GM10847 (cell line): ENCODE results near the gene SEPTIN5.

Source experiments
- POLR2A ChIP-seq: IDR thresholded peaks from 2 replicates; pipeline ENCODE4 v1.6.1; 2011; ENCODE audit not compliant: insufficient read length; ENCODE audit errors: extremely low read depth

SEPTIN5 gene

DNA sequence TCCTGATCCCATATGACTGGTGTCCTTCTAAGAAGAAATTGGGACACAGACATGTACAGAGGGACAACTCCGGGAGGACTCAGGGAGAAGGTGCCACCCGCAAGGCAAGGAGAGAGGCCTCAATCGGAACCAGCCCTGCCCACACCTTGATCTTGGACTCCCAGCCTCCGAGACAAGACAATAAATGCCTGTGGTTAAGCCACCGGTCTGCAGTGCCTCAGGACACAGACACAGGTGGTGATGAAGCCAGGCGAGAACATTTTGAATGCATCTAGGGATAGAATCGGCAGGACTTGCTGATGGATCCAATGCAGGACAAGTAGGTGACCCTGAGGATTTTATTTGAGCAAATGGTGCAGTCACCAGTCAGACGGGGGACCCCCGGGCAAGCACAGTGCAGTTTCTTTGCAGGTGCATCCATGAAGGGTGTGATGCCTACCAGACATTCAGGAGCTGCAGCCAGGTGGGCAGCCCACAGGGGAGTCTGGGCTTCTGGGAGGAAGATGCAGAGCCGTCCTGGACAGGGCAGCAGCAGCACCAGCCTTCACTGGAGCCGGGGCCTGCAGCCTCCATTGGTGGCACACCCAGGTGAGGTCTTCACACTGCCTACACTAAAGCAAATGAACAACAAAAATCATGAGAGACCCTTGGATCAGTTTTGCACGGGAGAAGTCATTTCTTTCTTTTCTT, 20.2 kb upstream of the SEPTIN5 start:
- no peak for TF ChIP-seq POLR2A

DNA sequence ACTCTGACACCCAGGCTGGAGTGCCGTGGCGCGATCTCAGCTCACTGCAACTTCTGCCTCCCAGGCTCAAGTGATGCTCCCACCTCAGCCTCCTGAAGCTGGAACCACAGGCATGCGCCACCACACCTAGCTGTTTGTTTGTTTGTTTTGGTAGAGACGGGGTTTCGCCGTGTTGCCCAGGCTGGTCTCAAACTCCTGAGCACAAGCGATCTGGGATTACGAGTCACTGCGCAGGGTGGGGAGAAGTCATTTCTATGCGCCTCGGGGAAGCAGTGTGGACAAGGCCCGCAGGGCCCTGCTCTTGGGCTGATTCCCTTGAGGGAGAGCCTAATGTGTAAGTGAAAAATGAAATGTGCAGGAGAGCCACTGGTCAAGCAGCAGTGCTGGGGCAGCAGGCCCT, 19.6 kb upstream of the SEPTIN5 start:
- no peak for TF ChIP-seq POLR2A

DNA sequence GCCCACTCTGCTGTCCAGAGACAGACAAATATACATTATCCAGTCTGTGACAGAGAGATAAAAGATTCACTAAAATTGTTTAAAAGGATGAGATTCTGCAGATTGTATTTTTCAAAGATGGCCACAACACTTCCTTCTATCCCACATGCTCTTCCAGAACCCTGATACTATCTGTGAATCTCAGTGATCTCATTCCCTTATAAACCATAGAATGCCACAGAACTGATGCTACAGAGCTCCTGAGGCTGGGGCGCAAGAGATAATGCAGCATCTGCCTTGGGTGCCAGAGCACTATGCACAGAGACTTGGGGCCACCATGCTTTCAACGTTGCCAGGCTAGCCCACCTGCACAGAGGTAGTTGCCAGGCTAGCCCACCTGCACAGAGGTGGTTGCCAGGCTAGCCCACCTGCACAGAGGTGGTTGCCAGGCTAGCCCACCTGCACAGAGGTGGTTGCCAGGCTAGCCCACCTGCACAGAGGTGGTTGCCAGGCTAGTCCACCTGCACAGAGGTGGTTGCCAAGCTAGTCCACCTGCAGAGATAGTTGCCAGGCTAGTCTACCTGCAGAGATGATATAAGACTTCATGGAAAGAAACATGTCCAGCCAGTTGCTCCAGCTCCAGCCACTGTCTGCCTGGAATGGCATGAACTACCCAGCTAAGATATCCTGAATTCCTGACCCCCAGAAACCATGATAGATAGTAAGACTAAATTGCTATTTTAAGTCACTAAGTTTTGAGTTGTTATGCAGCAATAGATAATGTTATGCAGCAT, 17.6 kb upstream of the SEPTIN5 start:
- TF ChIP-seq POLR2A, result no peak

DNA sequence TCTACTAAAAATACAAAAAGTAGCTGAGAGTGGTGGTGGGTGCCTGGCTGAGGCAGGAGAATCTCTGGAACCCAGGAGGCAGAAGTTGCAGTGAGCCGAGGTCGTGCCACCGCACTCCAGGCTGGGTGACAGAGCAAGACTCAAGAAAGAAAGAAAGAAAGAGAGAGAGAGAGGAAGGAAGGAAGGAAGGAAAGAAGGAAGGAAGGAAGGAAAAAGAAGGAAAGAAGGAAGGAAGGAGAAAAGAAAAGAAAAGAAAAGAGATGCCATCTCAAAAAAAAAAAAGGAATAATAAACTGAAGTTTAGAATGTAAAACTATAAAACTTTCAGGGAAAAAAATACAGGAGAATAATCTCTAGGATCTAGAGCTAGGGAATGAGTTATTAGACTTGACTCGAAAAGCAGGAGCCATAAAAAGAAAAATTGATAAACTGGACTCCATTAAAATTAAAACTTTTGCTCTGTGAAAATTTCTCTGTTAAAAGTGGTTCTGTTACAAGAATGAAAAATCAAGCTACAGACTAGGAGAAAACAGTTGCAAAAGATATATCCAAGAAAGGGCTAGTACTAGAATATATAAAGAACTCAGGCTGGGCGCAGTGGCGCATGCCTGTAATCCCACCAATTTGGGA, 13.4 kb upstream of the SEPTIN5 start:
- TF ChIP-seq POLR2A, result no peak

DNA sequence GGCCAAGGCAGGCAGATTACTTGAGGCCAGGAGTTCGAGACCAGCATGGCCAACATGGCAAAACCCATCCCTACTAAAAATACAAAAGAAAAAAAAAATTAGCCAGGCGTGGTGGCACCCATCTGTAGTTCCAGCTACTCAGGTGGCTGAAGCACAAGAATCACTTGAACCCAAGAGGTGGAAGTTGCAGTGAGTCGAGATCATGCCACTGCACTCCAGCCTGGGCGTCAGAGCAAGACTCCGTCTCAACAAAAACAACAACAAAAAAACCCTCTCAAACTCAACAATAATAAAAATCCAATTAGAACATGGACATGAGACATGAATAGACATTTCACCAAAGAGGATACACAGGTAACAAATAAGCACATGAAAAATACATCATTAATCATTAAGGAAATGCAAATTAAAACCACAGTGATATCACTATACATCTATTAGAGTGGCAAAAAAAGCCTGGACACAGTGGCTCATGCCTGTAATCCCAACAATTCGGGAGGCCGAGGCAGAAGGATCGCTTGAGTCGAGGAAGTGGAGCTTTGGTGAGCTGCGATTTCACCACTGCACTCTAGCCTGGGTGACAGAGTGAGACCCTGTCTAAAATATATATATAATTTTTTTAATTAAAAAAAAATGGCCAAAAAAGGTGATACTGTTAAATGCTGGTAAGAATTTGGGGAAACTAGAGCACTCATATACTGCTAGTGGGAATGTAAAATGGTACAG, 12.7 kb upstream of the SEPTIN5 start:
- no peak for TF ChIP-seq POLR2A

- TF ChIP-seq POLR2A, result no peak
Observed at GRCh38 chr22:19703869-19704268, 10.4 kb upstream of the SEPTIN5 start.

DNA sequence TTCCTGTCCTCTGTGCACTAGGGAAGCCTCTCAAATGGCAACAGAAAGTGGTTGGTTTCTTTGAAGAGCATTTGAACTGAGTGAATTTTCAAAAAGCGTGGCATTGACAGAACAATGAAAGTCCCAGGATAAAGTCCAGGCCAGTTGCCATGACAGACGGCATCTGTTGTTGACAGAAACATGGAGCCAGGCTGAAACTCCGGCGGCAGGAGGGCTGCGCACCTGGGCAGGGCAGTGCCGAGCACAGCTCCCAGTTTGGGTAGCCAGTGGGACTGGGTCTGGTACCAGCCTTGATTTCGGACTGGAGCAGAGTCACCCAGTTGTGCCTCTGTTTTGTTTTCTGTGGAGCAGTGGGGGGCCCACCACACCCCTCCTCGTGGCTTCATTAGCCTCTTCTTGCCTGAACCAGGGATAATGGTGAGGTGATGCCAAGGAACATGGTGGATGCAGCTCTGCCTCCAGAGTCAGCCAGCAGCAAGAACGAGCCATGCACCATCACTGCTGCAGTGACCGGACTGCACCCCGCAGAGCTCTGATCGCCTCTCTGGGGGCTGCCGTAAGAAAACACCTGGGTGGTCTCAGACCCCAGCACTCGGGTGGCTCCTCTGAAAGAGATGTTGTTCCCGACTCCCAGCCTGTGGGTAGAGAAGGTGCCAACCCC, 9.8 kb upstream of the SEPTIN5 start:
- TF ChIP-seq POLR2A, result no peak

DNA sequence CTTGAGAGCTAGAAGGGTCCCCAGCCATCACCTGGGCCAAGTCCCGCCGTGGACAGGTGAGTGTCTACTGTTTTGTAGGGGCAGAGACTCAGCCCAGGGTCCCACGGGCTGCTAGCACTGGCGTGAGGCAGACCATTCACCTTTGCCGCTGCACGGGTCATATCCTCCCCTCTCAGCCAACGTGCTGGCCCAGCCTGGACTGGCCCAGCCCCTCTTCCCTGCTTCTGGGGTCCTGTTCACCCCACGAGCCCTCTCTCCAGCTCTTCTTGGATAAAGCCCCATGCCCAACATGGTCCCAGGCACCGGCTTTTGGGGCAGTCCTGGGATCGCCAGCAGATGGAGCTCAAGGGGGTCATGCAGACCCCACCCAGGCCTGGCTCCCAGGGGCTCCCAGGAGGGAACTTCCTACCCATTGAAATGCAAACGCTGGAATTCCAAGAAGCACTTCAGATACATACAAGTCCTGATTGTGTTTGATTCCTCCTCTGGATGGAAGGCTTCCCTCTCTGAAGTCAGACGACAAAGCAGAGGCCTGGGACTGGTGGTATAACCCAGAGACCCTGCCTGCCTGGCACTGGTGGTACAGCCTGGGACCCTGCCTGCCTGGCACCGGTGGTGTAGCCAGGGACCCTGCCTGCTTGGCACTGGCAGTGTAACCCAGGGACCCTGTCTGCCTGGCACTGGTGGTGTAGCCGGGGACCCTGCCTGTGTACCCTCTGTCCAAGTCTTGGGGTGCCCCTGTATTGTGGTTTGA, 8.9 kb upstream of the SEPTIN5 start:
- no peak for TF ChIP-seq POLR2A

GRCh38 chr22:19706661-19707151, 7.6 kb upstream of the SEPTIN5 start:
- TF ChIP-seq POLR2A, result no peak

GRCh38 chr22:19707347-19708290, 6.7 kb upstream of the SEPTIN5 start:
- no peak for TF ChIP-seq POLR2A

DNA sequence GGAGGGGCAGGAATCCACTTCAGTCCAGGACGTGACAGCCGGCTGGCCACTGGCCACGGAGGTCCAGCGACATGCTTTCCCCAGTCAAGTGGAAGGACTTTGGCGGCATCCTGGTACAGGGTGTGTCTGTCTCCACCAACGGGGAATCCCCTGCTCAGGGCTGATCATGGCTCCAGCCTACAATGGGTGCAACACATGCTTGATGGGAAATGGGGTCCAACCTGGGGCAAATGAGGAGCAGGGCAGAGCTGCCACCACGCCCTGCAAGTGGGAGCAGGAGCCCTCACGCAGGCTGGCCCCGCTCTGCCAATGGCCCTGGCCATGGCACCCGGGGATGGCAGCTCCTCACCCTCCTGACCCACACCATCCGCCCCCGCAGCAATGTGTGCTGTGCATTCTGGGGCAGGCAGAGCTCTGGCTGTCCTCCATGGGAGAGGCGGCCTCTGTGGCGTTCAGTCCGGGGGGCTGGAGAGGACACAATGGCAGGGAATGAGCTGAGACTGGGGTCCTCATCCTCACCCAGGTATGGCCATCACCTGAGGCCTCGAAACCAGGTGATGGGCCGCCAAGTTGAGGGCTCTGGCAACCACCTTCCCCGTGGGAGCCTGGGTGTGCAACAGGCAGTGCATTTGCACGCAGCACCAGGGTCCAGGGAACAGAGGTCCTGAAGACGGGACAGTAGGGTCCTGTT, 5.8 kb upstream of the SEPTIN5 start:
- TF ChIP-seq POLR2A, result no peak

DNA sequence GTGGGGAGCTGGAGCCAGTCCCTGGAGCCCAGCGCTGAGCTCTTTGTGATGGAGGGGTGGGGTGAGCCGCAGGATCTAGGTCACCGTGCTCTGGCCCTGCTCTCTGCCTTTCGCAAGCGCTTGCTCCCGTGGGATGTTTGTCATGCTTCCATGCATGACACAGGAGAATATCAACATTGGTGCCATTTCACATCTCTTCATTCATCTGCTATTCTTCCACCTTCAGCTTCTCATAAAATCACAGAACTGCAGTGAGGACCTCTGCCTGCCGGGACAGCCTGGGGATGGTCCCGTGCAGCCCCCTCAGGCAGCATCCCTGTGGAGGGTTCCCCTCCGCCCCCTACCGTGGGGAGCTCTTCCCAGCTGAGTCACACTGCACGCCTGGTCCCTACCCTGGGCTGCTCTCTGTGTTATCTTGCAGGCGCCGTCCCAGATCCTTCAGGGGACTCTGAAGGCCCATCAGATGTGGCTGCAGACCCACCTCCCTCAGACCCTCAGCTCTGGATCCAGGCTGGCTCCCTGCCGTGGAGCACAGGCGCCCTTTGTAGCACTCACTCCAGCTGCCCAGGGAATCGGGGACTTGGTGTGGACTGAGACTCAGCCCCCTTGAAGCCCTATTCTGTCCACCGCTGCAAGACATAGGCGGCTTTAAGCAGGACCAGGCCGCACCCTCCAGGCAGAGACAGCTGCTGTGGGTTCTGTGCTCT, 5.1 kb upstream of the SEPTIN5 start:
- no peak for TF ChIP-seq POLR2A
